LNCAP (cell line): ENCODE results near the gene LY6G6C.

Source experiments
- TF ChIP-seq, protein P1 (sequence below): fragments of 450-650 bp; IDR thresholded peaks from 2 replicates; pipeline ENCODE4 v1.5.1; 2017; ENCODE audit warnings: mild to moderate bottlenecking

Gene LY6G6C

DNA sequence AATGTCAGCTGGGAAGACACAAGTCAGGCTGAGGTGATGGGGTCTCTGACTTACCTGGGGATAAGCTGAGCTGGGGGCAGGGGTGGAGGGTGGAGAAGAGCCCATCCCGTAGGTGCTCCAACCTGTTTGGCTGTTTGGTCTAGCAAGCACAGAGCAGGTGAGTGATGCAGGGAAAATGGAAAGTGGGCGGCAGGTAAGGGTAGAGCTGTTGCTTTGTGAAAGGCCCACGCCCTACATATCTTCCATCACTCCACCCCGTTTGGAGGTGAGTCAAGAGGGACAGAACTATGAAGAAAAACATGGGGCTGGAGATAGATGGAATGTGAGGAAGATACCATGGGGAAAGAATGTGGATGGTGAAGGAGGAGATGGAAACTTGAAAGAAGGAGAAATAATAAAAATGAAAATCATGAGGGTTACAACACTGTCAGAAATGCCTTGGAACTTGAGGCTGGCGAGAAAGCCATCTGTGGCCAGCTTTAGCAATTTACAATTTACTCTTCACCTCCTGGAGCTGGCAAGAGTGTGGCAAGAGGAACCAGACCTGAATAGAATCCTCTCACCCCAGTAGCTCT lies 1.3 kb downstream of the LY6G6C start:
- TF ChIP-seq, protein P1, sequence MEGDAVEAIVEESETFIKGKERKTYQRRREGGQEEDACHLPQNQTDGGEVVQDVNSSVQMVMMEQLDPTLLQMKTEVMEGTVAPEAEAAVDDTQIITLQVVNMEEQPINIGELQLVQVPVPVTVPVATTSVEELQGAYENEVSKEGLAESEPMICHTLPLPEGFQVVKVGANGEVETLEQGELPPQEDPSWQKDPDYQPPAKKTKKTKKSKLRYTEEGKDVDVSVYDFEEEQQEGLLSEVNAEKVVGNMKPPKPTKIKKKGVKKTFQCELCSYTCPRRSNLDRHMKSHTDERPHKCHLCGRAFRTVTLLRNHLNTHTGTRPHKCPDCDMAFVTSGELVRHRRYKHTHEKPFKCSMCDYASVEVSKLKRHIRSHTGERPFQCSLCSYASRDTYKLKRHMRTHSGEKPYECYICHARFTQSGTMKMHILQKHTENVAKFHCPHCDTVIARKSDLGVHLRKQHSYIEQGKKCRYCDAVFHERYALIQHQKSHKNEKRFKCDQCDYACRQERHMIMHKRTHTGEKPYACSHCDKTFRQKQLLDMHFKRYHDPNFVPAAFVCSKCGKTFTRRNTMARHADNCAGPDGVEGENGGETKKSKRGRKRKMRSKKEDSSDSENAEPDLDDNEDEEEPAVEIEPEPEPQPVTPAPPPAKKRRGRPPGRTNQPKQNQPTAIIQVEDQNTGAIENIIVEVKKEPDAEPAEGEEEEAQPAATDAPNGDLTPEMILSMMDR, result no peak

- TF ChIP-seq, protein P1, result no peak
Measured at GRCh38 chr6:31719001-31719400, 2.5 kb downstream of the LY6G6C start.

DNA sequence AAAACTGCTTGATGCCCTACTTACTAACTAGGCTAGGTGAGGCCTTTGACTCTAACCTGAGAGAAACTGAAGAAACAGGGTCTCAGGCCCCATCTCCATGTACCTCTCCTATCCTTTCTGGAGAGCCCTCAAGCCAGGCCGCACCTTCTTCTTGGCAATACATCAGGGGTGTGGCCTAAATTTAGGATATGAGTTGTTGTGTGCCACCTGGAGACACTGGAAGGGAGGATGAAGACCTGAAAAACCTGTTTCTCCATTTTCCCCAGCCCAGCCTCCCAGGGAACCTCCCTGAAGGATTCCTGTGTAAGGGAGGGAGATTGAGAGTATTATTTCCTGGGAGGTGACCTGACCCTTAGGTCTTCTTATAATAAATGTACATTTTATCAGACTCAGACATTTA lies 3.3 kb downstream of the LY6G6C start:
- TF ChIP-seq, protein P1, result no peak

DNA sequence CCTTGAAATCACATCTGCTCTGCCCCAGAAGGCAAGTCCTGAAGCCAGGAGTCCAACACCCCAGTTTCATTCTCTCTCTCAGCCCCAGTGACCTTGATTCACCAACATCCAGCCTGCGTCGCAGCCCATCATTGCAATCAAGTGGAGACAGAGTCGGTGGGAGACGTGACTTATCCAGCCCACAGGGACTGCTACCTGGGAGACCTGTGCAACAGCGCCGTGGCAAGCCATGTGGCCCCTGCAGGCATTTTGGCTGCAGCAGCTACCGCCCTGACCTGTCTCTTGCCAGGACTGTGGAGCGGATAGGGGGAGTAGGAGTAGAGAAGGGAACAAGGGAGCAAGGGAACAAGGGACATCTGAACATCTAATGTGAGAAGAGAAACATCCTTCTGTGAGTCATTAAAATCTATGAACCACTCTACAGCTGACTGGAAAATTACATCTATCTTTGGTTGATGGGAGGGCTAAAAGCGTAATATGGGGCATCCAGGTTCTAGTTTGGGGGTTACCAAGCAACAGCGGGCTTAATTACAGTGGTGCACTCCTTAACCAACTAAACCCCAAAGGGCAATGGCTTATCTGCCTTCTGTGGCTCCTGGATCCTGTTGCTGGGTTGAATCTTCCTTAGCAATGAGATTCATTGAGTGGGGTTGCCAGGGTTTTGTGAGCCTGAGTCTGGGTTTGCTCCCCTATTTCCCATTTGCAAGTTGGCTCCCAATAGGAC lies 3.9 kb downstream of the LY6G6C start:
- TF ChIP-seq, protein P1, result no peak

DNA sequence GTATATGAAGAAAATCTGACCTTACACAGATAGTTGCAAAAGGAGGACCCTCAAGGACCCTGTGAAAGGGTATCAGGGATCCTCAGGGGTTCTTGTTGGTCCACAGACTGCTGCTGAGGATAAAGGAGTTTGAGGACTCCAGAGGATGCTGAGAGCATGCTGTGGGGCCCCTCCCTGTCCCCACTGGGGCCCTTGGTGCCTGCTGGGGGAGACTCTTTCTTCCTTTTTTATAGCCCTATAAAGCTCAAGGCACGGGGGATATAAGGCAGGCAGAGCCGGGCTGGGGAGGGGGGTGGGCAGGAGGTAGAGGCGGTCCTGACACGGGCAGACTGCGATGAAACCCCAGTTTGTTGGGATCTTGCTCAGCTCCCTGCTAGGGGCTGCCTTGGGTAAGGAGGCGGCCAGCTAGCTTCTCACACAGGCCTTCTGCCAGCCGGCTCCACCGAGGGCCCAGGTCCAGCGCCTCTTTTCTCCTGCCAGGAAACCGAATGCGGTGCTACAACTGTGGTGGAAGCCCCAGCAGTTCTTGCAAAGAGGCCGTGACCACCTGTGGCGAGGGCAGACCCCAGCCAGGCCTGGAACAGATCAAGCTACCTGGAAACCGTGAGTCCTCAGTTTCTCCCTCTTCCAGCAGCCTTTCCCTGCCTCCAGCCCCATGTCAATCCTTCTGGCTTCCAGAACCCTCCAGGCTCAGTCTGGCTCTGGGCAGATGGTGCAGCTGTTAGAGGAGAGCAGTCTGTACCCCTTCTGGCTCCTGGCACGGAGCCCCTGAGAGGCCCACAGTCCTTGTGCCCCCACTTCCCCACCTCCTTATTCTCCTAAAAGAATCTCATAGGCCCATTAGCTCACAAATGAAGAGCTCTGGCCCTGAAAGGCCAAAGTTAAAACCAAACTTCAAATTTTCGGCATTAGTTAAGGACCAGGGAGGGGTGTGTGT lies 6.3 kb downstream of the LY6G6C start, which contains the start of gene LY6G6D:
Gene LY6G6D (plus strand): TSS at position 327 of the 937 bp plus-strand sequence. CDS start 8 bp downstream, at position 335.
- TF ChIP-seq, protein P1, result no peak

DNA sequence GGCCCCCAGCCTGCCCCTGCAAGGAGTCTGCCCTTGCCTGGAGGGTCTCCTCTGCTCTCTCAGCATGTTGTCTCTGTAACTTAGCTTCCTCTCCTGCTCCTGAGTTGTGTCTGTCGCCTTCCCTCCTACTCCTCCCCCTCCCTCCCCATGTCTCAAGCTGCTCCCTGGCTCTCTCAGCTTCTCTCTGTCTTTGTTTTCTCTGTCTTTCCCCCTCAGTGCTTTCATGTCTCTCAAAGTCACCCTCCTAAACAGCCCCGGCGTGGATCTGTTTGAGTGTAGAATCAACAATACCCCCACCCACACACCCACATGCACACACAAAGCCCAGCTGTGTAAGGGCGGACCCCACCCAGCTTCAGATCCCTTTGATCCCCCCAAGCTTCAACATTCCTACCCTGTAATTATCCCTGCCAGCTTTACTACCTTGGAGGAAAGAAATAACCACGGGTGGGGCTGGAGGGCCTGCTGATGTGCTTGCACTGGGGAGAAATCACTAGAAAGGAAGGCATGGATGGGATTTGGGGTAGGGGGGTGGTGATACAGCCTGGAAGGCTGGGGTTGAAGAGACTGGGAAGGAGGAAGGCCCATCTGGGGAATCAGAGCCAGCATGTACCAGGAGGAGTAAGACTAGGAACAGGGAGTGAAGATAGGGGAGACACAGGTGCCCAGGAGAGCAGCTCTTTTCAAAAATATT lies 7.4 kb downstream of the LY6G6C start:
- TF ChIP-seq, protein P1, result no peak

DNA sequence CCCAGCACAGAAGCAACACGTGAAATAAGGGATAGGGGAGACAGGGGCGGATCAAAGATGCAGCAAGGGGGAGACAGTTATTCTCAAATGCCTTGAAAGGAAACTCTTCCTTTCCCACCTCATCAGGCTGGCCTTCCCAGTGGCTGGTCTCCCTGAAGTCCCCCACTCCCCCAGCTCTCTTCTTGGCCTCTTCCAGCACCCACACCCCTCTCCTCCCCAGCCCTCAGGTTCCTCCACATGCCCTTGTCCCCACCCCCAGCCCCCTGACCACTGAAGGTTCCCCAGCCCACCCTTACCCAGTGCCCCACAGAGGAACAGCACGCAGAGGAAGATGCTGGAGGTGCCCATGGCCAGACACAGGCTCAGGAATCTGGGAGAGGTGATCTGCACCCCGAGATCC lies 8.1 kb downstream of the LY6G6C start:
- TF ChIP-seq, protein P1, result no peak
